Glomerular visceral epithelial cell (primary cell): ENCODE data around the gene CIDEC.

Experiments used
- DNase-seq: peaks from one replicate; pipeline ENCODE4 v3.0.0-alpha.2; 2016; ENCODE audit errors: extremely low spot score

CIDEC gene

GRCh38 chr3:9879830-9880549 lies at the start of gene CIDEC:
TSS of gene CIDEC (minus strand) at chr3:9880253. CDS start at chr3:9878486, 1,767 bp downstream.
- DNase-seq, result no peak

GRCh38 chr3:9928158-9928557 lies 48.1 kb upstream of the CIDEC start:
- DNase-seq, result no peak

GRCh38 chr3:9918261-9919038 lies 38.4 kb upstream of the CIDEC start:
- DNase-seq, result no peak

GRCh38 chr3:9917820-9918219 lies 37.8 kb upstream of the CIDEC start:
- DNase-seq, result no peak

- DNase-seq, result peak; percentile 94
Measured at GRCh38 chr3:9916734-9917680, 37.0 kb upstream of the CIDEC start, which contains the start of gene IL17RC. TSS of gene IL17RC (plus strand) at chr3:9917098. CDS start at chr3:9917316, 218 bp downstream.

GRCh38 chr3:9916346-9916733 lies 36.3 kb upstream of the CIDEC start:
- DNase-seq, result peak; percentile 17

- DNase-seq, result peak; percentile 60
Measured at GRCh38 chr3:9915254-9916141, 35.4 kb upstream of the CIDEC start.

GRCh38 chr3:9914559-9915253 lies 34.7 kb upstream of the CIDEC start:
- peak; percentile 44 for DNase-seq

- DNase-seq, result no peak
Measured at GRCh38 chr3:9914011-9914410, 34.0 kb upstream of the CIDEC start.

GRCh38 chr3:9913601-9914000 lies 33.5 kb upstream of the CIDEC start:
- no peak for DNase-seq

GRCh38 chr3:9912294-9912935 lies 32.4 kb upstream of the CIDEC start:
- DNase-seq, result peak; percentile 35

- DNase-seq, result no peak
Measured at GRCh38 chr3:9911863-9912262, 31.8 kb upstream of the CIDEC start.

- no peak for DNase-seq
Measured at GRCh38 chr3:9909221-9910013, 29.4 kb upstream of the CIDEC start.

- no peak for DNase-seq
Measured at GRCh38 chr3:9908286-9908685, 28.2 kb upstream of the CIDEC start.

GRCh38 chr3:9906480-9906879 lies 26.4 kb upstream of the CIDEC start:
- DNase-seq, result no peak

GRCh38 chr3:9903904-9904303 lies 23.9 kb upstream of the CIDEC start:
- DNase-seq, result no peak

GRCh38 chr3:9903238-9903624 lies 23.2 kb upstream of the CIDEC start:
- DNase-seq, result no peak

GRCh38 chr3:9902372-9903237 lies 22.6 kb upstream of the CIDEC start, which contains the start of gene IL17RE:
TSS of gene IL17RE (plus strand) at chr3:9902848. CDS start at chr3:9902933, 85 bp downstream.
- no peak for DNase-seq
